Muscle of arm (tissue), 14 donors: ENCODE data around the gene C1orf50. TPM values are rescaled to one million over a fixed set of nuclear protein-coding genes. Genes with fewer than 3 reads are reported as not detected.
"Not testable (repeated sequence)": the region's sequence is repeated elsewhere in the genome, so short reads cannot be mapped to it uniquely, and the experiment has no call there.

Source experiments
- DNase-seq: peaks from one replicate; pipeline ENCODE4 v3.0.0-alpha.2; 2013
- long read RNA-seq, 11 donors: transcript quantifications; one replicate each; lab custom pipeline, GENCODE V29; 2026
- polyA plus RNA-seq, 12 donors: library from polyadenylated mRNA; unstranded; fragments of 120-200 nt; gene quantifications; one replicate each; pipeline ENCODE4 v1.2.1, GENCODE V29; 2013; ENCODE audit not compliant: insufficient read length in 12 of 12

Gene C1orf50
- polyA plus RNA-seq = 10 to 100 TPM in 9 of 12 donors, 1 to 10 TPM in 2, not detected in 1; 7.6 to 20.0 (median 12.2) TPM
- long read RNA-seq, donor 1, full-length matches to known transcripts = 9 of 9 reads
- long read RNA-seq, donor 1, partial matches to known transcripts = 0 of 9 reads
- long read RNA-seq, donor 1, other reads (novel, unspliced or antisense) = 0 of 9 reads
- long read RNA-seq, donor 2, full-length matches to known transcripts = 9 of 15 reads
- long read RNA-seq, donor 2, partial matches to known transcripts = 6 of 15 reads
- long read RNA-seq, donor 2, other reads (novel, unspliced or antisense) = 0 of 15 reads
- long read RNA-seq, donor 3, full-length matches to known transcripts = 2 of 2 reads
- long read RNA-seq, donor 3, partial matches to known transcripts = 0 of 2 reads
- long read RNA-seq, donor 3, other reads (novel, unspliced or antisense) = 0 of 2 reads
- long read RNA-seq, donor 4 = 0 reads
- long read RNA-seq, donor 5, full-length matches to known transcripts = 8 of 8 reads
- long read RNA-seq, donor 5, partial matches to known transcripts = 0 of 8 reads
- long read RNA-seq, donor 5, other reads (novel, unspliced or antisense) = 0 of 8 reads
- long read RNA-seq, donor 6, full-length matches to known transcripts = 6 of 6 reads
- long read RNA-seq, donor 6, partial matches to known transcripts = 0 of 6 reads
- long read RNA-seq, donor 6, other reads (novel, unspliced or antisense) = 0 of 6 reads
- long read RNA-seq, donor 7, full-length matches to known transcripts = 2 of 2 reads
- long read RNA-seq, donor 7, partial matches to known transcripts = 0 of 2 reads
- long read RNA-seq, donor 7, other reads (novel, unspliced or antisense) = 0 of 2 reads
- long read RNA-seq, donor 8, full-length matches to known transcripts = 16 of 16 reads
- long read RNA-seq, donor 8, partial matches to known transcripts = 0 of 16 reads
- long read RNA-seq, donor 8, other reads (novel, unspliced or antisense) = 0 of 16 reads
- long read RNA-seq, donor 9, full-length matches to known transcripts = 4 of 4 reads
- long read RNA-seq, donor 9, partial matches to known transcripts = 0 of 4 reads
- long read RNA-seq, donor 9, other reads (novel, unspliced or antisense) = 0 of 4 reads
- long read RNA-seq, donor 10, full-length matches to known transcripts = 8 of 8 reads
- long read RNA-seq, donor 10, partial matches to known transcripts = 0 of 8 reads
- long read RNA-seq, donor 10, other reads (novel, unspliced or antisense) = 0 of 8 reads
- long read RNA-seq, donor 11, full-length matches to known transcripts = 9 of 9 reads
- long read RNA-seq, donor 11, partial matches to known transcripts = 0 of 9 reads
- long read RNA-seq, donor 11, other reads (novel, unspliced or antisense) = 0 of 9 reads

GRCh38 chr1:42766741-42767509 lies at the start of gene C1orf50, which contains the start of gene P3H1:
Gene C1orf50, plus strand, starts transcription at chr1:42767249. Its CDS starts 63 bp downstream, at chr1:42767312.
Gene P3H1, minus strand, starts transcription at chr1:42767028. Its CDS starts 57 bp downstream, at chr1:42766971.
- peak; percentile 100 for DNase-seq

GRCh38 chr1:42720868-42721267 lies 46.2 kb upstream of the C1orf50 start:
- DNase-seq = no peak

- DNase-seq = no peak
Measured at GRCh38 chr1:42721926-42722325, 45.1 kb upstream of the C1orf50 start.

- DNase-seq = not testable (repeated sequence)
Measured at GRCh38 chr1:42722403-42722802, 44.6 kb upstream of the C1orf50 start.

GRCh38 chr1:42723511-42723910 lies 43.5 kb upstream of the C1orf50 start:
- DNase-seq = no peak

GRCh38 chr1:42725820-42726219 lies 41.2 kb upstream of the C1orf50 start:
- DNase-seq = not testable (repeated sequence)

GRCh38 chr1:42730002-42730401 lies 37.0 kb upstream of the C1orf50 start:
- DNase-seq = no peak

GRCh38 chr1:42730988-42731387 lies 36.1 kb upstream of the C1orf50 start:
- DNase-seq = no peak

- no peak for DNase-seq
Measured at GRCh38 chr1:42731585-42731984, 35.5 kb upstream of the C1orf50 start.

- no peak for DNase-seq
Measured at GRCh38 chr1:42732126-42732680, 34.8 kb upstream of the C1orf50 start.

- DNase-seq = no peak
Measured at GRCh38 chr1:42733415-42734200, 33.4 kb upstream of the C1orf50 start.

GRCh38 chr1:42734201-42735035 lies 32.6 kb upstream of the C1orf50 start:
- no peak for DNase-seq

- no peak for DNase-seq
Measured at GRCh38 chr1:42735056-42735455, 32.0 kb upstream of the C1orf50 start.

GRCh38 chr1:42735477-42736105 lies 31.5 kb upstream of the C1orf50 start:
- no peak for DNase-seq

GRCh38 chr1:42736152-42736551 lies 30.9 kb upstream of the C1orf50 start:
- DNase-seq = no peak

GRCh38 chr1:42736571-42737200 lies 30.4 kb upstream of the C1orf50 start:
- no peak for DNase-seq

- no peak for DNase-seq
Measured at GRCh38 chr1:42737257-42737656, 29.8 kb upstream of the C1orf50 start.
